Adrenal gland (tissue), 12 donors: ENCODE results near the gene RAB6A. TPM values are rescaled to one million over a fixed set of nuclear protein-coding genes. Genes with fewer than 3 reads are reported as not detected.

Experiments used
- DNase-seq, 7 donors: peaks; one replicate each; pipeline ENCODE4 v3.0.0-alpha.2; 2019 to 2020
- H3K27ac ChIP-seq, 5 donors: fragments of 200-600 bp; sonication (generic) in 4 of 5; 1 replicate in 3 of 5; 2 replicates in 2 of 5; pipeline versions ENCODE4 v1.5.1 to v1.8.0; 2016 to 2020; ENCODE audit warnings: mild to moderate bottlenecking in 1 of 5
- H3K27me3 ChIP-seq: fragments of 200-600 bp; 2 replicates; pipeline ENCODE4 v1.8.0; 2021
- H3K36me3 ChIP-seq, 2 donors: fragments of 200-600 bp; replicated peaks in 1 of 2; 1 replicate in 1 of 2; 2 replicates in 1 of 2; pipeline versions ENCODE4 v1.5.1 to v1.8.0; 2018 to 2022
- H3K4me1 ChIP-seq, 2 donors: fragments of 200-600 bp; replicated peaks in 1 of 2; 1 replicate in 1 of 2; 2 replicates in 1 of 2; pipeline versions ENCODE4 v1.5.1 to v1.8.0; 2018 to 2021
- H3K4me3 ChIP-seq, 4 donors: fragments of 200-600 bp; sonication (generic) in 3 of 4; one replicate each; pipeline ENCODE4 v1.5.1; 2016 to 2018
- H3K9me3 ChIP-seq, 3 donors: fragments of 200-600 bp; sonication (generic) in 1 of 3; replicated peaks in 1 of 3; 1 replicate in 2 of 3; 2 replicates in 1 of 3; pipeline versions ENCODE4 v1.5.1 to v1.8.0; 2016 to 2021
- POLR2A ChIP-seq, 2 donors: fragments of 450-650 bp; IDR thresholded peaks; one replicate each; pipeline ENCODE4 v1.6.1; 2017; ENCODE audit warnings: antibody characterized with exemption in 2 of 2, mild to moderate bottlenecking in 2 of 2, moderate library complexity in 1 of 2
- WGBS, 4 donors: extraction: QIAGEN DNeasy Blood & Tissue Kit in 2 of 4; methylation state at CpG; one replicate each; pipeline versions ENCODE4 v1.1.5 to v1.1.7; 2013 to 2017; 5-methylcytosine and 5-hydroxymethylcytosine counted together
- intact Hi-C, 2 donors: fragments of 100-400 bp; cut with DNase I; formaldehyde crosslinking; loops; one replicate each; pipeline versions ENCODE4 v1.14.1 to v1.15.0; 2022 to 2023
- polyA plus RNA-seq, 3 donors: library from polyadenylated mRNA; stranded (reverse); fragments of 200-250 nt in 2 of 3; fragments of 350-450 nt in 1 of 3; fragmentation: Illumina TruSeq in 1 of 3; extraction: RNeasy Lipid Tissue Mini Kit (QIAGEN cat#74804) in 1 of 3; gene quantifications; one replicate each; pipeline ENCODE4 v1.2.3, GENCODE V29; 2013 to 2014
- total RNA-seq, 9 donors: library from RNA; depleted of rRNA in 4 of 9; stranded (reverse); fragments of >200 nt in 4 of 9; fragments of 120-200 nt in 1 of 9; fragmentation: NEBNext Ultra II Directional in 1 of 9; extraction: Animal tissue kit (Norgen Biotek cat#: 25700) in 1 of 9; gene quantifications; one replicate each; pipeline versions ENCODE4 v1.1.0 to v1.2.4, GENCODE V29; 2013 to 2023
- TF ChIP-seq, protein P1 (sequence below), 6 experiments: fragments of 450-650 bp in 4 of 6; fragments of 200-600 bp in 2 of 6; sonication (generic) in 1 of 6; IDR thresholded peaks; 1 replicate in 5 of 6; 2 replicates in 1 of 6; pipeline versions ENCODE4 v1.5.1 to v1.8.0; 2016 to 2021; ENCODE audit warnings: antibody characterized with exemption in 6 of 6, mild to moderate bottlenecking in 2 of 6, moderate library complexity in 1 of 6
- donor health status: healthy with polysubstance abuse.
- donor health status: Bipolar disorder and iron deficiency.
- donor health status: DM: yes; HTN: yes; CAD: no.
- donor health status: DM: no; HTN: no; CAD: no.
- donor health status: DM: no; HTN: no; CAD: no.
- donor health status: DM: yes; HTN: yes; CAD: no.

RAB6A gene
- total and polyA plus RNA-seq, 12 donors, result 27.8 to 283 (median 131) TPM

DNA sequence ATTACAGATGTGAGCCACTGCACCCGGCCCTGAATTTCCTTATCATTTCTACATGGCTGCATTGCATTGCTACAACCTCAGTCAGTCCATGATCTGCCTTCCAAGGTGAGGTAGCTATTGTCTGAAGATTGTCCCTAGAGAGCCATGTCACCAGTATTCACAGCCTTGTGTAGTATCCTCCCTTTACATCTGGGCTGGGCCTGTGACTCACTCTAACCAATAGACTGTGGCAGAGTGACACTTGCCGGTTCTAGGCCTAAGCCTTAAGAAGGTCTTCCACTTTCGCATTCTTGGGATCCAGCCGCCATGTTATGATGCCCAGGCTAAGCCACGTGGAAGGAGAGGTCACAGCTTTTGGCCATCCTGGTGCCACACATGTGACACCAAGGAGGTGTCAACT lies 124.6 kb downstream of the RAB6A start:
- TF ChIP-seq, protein P1, sequence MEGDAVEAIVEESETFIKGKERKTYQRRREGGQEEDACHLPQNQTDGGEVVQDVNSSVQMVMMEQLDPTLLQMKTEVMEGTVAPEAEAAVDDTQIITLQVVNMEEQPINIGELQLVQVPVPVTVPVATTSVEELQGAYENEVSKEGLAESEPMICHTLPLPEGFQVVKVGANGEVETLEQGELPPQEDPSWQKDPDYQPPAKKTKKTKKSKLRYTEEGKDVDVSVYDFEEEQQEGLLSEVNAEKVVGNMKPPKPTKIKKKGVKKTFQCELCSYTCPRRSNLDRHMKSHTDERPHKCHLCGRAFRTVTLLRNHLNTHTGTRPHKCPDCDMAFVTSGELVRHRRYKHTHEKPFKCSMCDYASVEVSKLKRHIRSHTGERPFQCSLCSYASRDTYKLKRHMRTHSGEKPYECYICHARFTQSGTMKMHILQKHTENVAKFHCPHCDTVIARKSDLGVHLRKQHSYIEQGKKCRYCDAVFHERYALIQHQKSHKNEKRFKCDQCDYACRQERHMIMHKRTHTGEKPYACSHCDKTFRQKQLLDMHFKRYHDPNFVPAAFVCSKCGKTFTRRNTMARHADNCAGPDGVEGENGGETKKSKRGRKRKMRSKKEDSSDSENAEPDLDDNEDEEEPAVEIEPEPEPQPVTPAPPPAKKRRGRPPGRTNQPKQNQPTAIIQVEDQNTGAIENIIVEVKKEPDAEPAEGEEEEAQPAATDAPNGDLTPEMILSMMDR (IDR thresholded peaks at IDR 0.05), result no peak
- no peak for TF ChIP-seq POLR2A (IDR thresholded peaks at IDR 0.05)
- no peaks in the 10 kb centered on the region for H3K36me3 ChIP-seq
- no peaks in the 10 kb centered on the region for H3K27me3 ChIP-seq
- H3K27ac ChIP-seq, result no peak overlapping the region
- no peak overlapping the region for H3K4me3 ChIP-seq
- no peaks in the 10 kb centered on the region for H3K9me3 ChIP-seq
- 89 to 93% (median 90%) methylated on average over 2 to 5 of the region's 5 CpGs for WGBS, 4 donors
- H3K4me1 ChIP-seq, result no peaks in the 10 kb centered on the region
- intact Hi-C loops, result no loop called here
- DNase-seq, result no peak

DNA sequence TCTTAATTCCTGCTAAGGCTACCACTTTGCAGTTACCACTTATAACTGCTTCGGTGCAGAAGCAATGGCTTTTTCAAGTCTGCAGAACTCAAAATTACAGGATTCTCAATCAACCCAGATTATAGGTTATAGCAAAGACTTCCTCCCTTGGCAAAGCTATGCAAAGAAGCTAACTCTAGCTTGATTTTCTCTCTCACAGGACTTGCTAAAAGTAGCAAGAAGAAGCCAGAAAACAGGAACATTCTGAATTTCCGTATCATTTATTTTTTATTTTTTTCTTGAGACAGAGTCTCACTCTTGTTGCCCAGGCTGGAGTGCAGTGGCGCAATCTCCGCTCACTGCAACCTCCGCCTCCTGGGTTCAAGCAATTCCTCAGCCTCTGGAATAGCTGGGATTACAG lies 125.2 kb downstream of the RAB6A start:
- WGBS, 4 donors, result 83 to 89% (median 85%) methylated on average over 5 of the region's 5 CpGs
- intact Hi-C loops, result no loop called here
- TF ChIP-seq, protein P1 (IDR thresholded peaks at IDR 0.05), result no peak
- no peak for TF ChIP-seq POLR2A (IDR thresholded peaks at IDR 0.05)
- H3K9me3 ChIP-seq, result no peaks in the 10 kb centered on the region
- no peaks in the 10 kb centered on the region for H3K27me3 ChIP-seq
- no peak overlapping the region for H3K4me3 ChIP-seq
- no peak overlapping the region for H3K27ac ChIP-seq
- H3K36me3 ChIP-seq, result no peaks in the 10 kb centered on the region
- DNase-seq, result no peak
- H3K4me1 ChIP-seq, result no peaks in the 10 kb centered on the region

DNA sequence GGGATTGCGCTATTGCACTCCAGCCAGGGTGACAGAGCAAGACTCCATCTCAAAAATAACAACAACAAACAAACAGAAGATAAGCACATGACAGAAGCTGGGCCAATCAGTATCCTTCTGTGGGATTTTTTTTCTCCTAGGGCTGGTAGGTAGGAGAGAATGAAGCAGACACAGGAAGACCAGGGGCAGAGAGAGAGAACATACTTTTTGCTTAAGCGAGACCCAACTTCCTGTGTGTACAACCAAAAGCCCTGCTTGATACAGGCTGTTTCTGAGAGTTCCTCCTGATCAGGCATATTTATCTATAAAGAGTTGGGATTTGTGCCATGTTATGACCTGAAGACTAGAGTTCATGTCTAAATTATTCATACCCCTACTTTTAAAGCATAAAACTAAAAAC lies 126.9 kb downstream of the RAB6A start:
- no peak for DNase-seq
- Histone ChIP-seq H3K9me3 (no peaks in the 10 kb centered on the region), H3K4me1 (no peaks in the 10 kb centered on the region), H3K27me3 (no peaks in the 10 kb centered on the region), H3K36me3 (no peaks in the 10 kb centered on the region), H3K27ac (no peak overlapping the region), H3K4me3 (no peak overlapping the region)
- intact Hi-C loops, result no loop called here
- TF ChIP-seq, protein P1 (IDR thresholded peaks at IDR 0.05), result no peak
- no peak for TF ChIP-seq POLR2A (IDR thresholded peaks at IDR 0.05)
- WGBS, 4 donors, result 79 to 89% (median 86%) methylated on average over 2 of the region's 2 CpGs

DNA sequence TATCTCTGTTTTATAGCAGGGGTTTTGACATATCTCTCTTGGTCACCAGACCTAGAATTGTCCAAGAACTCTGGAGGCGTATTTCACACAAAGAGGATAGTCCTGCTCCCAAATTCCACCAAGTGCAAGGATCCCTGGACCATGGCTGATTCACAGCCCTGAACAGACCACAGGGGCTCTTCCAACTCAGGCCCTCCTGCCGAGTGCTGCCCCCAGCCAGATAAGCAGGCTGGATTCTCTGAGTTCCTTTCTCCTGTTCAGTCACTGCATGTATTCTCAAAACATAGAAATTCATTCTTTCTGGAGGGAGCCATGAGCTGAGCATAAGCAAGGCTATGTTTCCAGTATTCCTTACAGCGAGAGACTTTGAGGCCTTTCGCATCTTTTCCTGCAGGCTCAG lies 127.9 kb downstream of the RAB6A start:
- Histone ChIP-seq H3K9me3 (no peaks in the 10 kb centered on the region), H3K4me3 (no peak overlapping the region), H3K27me3 (no peaks in the 10 kb centered on the region), H3K4me1 (no peaks in the 10 kb centered on the region), H3K36me3 (no peaks in the 10 kb centered on the region), H3K27ac (no peak overlapping the region)
- WGBS, 4 donors, result 91 to 96% (median 95%) methylated on average over 4 of the region's 4 CpGs
- TF ChIP-seq, protein P1 (IDR thresholded peaks at IDR 0.05), result no peak
- TF ChIP-seq POLR2A (IDR thresholded peaks at IDR 0.05), result no peak
- DNase-seq, result no peak
- intact Hi-C loops, result no loop called here
